Activated T-helper 2 cell treated with anti-CD3 and anti-CD28 coated beads, Interferon-gamma antibody, Interleukin-2, Interleukin-4, amounts not matched to agents 10 μg/mL and 5 μg/mL and 100 μg/mL, durations not matched to agents 14 hours and 24 hours and 36 hours (primary cell): Measurements from ENCODE around the gene CHD1. TPM values are rescaled to one million over a fixed set of nuclear protein-coding genes. Genes with fewer than 3 reads are reported as not detected.
"Not testable (repeated sequence)": the region's sequence is repeated elsewhere in the genome, so short reads cannot be mapped to it uniquely, and the experiment has no call there.

Experiments
- DNase-seq: peaks from one replicate; pipeline ENCODE4 v3.0.0; 2021; ENCODE audit warnings: low spot score
- H3K27ac Mint-ChIP-seq: one replicate; pipeline ENCODE4 v1.8.0; 2021; ENCODE audit warnings: mixed read lengths
- H3K27me3 Mint-ChIP-seq: one replicate; pipeline ENCODE4 v1.8.0; 2021; ENCODE audit warnings: low read depth, mixed read lengths
- H3K36me3 Mint-ChIP-seq: one replicate; pipeline ENCODE4 v1.8.0; 2021; ENCODE audit warnings: low read depth, mixed read lengths
- H3K4me1 Mint-ChIP-seq: one replicate; pipeline ENCODE4 v1.8.0; 2021; ENCODE audit warnings: low read depth, mixed read lengths
- H3K4me3 Mint-ChIP-seq: one replicate; pipeline ENCODE4 v1.8.0; 2021; ENCODE audit warnings: low read depth, mild to moderate bottlenecking, moderate library complexity, mixed read lengths
- H3K9me3 Mint-ChIP-seq: one replicate; pipeline ENCODE4 v1.8.0; 2021; ENCODE audit warnings: mixed read lengths
- intact Hi-C: fragments of 100-400 bp; cut with micrococcal nuclease; formaldehyde crosslinking; loops from one replicate; pipeline ENCODE4 v1.15.1; 2023
- total RNA-seq: library from RNA; stranded (reverse); gene quantifications from 2 replicates; pipeline ENCODE4 v1.2.3, GENCODE V29; 2022

Gene CHD1
- total RNA-seq, 1 donor from 2014 or later = 72.1 TPM

DNA sequence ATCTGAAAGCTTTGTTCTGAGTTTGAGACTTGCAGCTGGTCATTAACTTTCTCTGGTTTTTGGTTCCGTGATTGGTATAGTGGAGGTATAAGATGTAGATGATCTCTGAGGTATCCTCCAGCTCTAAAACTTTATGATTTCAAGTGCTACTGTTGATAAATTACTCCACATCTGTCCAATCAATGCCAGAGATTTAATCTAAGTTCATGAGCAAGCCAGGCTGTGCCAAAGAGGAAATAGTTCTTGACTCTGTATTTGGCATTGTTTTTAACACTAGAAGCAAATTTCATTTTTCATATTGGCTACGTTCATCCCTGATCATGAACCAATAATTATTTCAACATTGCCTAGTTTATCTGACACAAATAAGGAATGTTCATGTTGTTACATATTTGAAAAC lies 28.5 kb upstream of the CHD1 start:
- Mint-ChIP-seq H3K4me1 (no peaks in the 10 kb centered on the region), H3K27me3 (no peaks in the 10 kb centered on the region), H3K4me3 (no peak overlapping the region)

GRCh38 chr5:98955888-98956287 lies 27.1 kb upstream of the CHD1 start:
- H3K9me3 Mint-ChIP-seq, H3K36me3 Mint-ChIP-seq, intact Hi-C loops, DNase-seq, H3K4me3 Mint-ChIP-seq, H3K27ac Mint-ChIP-seq, H3K27me3 Mint-ChIP-seq, H3K4me1 Mint-ChIP-seq: not testable (repeated sequence)

More for the DNA sequence above, 28.5 kb upstream of the CHD1 start:
- no peak for DNase-seq
- Mint-ChIP-seq H3K9me3 (no peaks in the 10 kb centered on the region), H3K36me3 (no peaks in the 10 kb centered on the region), H3K27ac (no peak overlapping the region)
- intact Hi-C loops = no loop called here

- DNase-seq, H3K4me3 Mint-ChIP-seq, H3K27ac Mint-ChIP-seq, H3K4me1 Mint-ChIP-seq, intact Hi-C loops, H3K27me3 Mint-ChIP-seq, H3K9me3 Mint-ChIP-seq, H3K36me3 Mint-ChIP-seq: not testable (repeated sequence)
Observed at GRCh38 chr5:98955471-98955870, 26.7 kb upstream of the CHD1 start.

- Mint-ChIP-seq H3K4me1 (no peaks in the 10 kb centered on the region), H3K4me3 (no peak overlapping the region)
Observed at GRCh38 chr5:98954392-98955028, 25.7 kb upstream of the CHD1 start.

DNA sequence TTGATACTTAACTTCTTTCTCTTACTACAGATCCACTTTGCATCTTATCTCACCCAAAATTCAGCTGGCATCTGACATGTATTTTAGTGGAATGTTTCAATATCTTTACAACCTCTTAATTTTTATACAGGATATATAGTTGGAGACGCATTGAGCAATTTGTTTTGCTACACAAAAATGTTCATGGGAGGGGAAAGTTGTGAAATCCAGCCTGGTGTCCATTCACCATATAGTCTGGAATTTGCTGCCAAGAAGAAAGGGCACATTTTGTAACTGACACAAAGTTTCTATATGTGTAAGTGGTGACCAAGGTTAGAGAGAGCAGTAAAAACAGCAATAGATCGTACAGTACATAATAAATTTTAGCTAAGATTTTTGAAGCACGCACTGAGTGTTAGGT lies 14.0 kb upstream of the CHD1 start:
- H3K27me3 Mint-ChIP-seq = no peaks in the 10 kb centered on the region
- intact Hi-C loops = no loop called here
- H3K4me3 Mint-ChIP-seq = no peak overlapping the region
- no peak for DNase-seq
- no peak overlapping the region for H3K27ac Mint-ChIP-seq
- H3K36me3 Mint-ChIP-seq = no peaks in the 10 kb centered on the region
- peaks cover 6% of the 10 kb centered on the region for H3K4me1 Mint-ChIP-seq
- no peaks in the 10 kb centered on the region for H3K9me3 Mint-ChIP-seq

More at GRCh38 chr5:98954392-98955028, 25.7 kb upstream of the CHD1 start:
- Mint-ChIP-seq H3K9me3 (no peaks in the 10 kb centered on the region), H3K27me3 (no peaks in the 10 kb centered on the region), H3K36me3 (no peaks in the 10 kb centered on the region), H3K27ac (no peak overlapping the region)
- intact Hi-C loops = no loop called here
- no peak for DNase-seq

- intact Hi-C loops = no loop called here
- DNase-seq = no peak
- H3K4me1 Mint-ChIP-seq = peaks cover 6% of the 10 kb centered on the region
- H3K36me3 Mint-ChIP-seq = no peaks in the 10 kb centered on the region
- no peak overlapping the region for H3K4me3 Mint-ChIP-seq
- no peaks in the 10 kb centered on the region for H3K27me3 Mint-ChIP-seq
- no peak overlapping the region for H3K27ac Mint-ChIP-seq
- H3K9me3 Mint-ChIP-seq = no peaks in the 10 kb centered on the region
Observed at GRCh38 chr5:98941131-98941883, 12.5 kb upstream of the CHD1 start.

DNA sequence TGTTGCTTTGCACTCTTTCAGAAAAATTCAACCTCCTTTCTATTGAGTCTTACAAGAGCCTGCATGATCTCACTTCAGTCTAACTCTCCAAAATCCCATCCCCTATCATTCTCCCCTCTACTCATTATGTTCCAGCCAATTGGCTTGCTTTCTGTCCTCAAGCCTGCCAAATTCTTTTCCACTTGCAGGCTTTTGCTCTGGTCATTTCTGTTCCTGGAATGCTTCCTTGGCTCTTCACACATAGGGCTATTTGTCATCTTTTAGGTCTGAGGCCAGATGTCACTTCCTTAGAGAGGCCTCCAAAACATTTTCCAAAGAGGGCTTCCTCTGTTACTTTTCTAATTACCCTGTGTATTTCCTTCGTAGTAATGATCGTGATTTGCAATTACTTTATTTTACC lies 11.8 kb upstream of the CHD1 start:
- Mint-ChIP-seq H3K27me3 (no peaks in the 10 kb centered on the region), H3K4me3 (no peak overlapping the region)

DNA sequence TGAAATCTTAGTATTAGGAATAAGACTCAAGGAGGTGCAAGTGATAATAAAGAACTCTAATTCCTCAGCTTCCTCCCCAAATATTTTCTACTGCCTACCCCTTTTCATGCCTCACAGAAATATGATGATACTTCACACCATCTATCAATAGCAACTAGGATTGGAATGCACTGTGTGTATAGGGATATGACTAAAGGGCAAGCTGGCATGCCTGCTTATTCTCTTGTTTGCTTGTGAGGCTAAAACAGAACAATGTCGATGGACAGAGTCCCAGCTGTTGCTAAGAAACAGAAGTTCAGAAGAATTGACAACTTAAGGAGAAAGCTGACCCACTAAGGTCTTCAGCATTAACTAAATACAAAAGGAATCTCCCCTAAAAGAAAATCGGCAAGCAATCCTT lies 9.7 kb upstream of the CHD1 start:
- Mint-ChIP-seq H3K36me3 (peaks cover 6% of the 10 kb centered on the region), H3K4me1 (peaks cover 15% of the 10 kb centered on the region), H3K9me3 (no peaks in the 10 kb centered on the region), H3K27me3 (no peaks in the 10 kb centered on the region), H3K27ac (no peak overlapping the region), H3K4me3 (no peak overlapping the region)
- intact Hi-C loops = no loop called here
- DNase-seq = no peak

More for the DNA sequence above, 11.8 kb upstream of the CHD1 start:
- intact Hi-C loops = no loop called here
- Mint-ChIP-seq H3K4me1 (peaks cover 6% of the 10 kb centered on the region), H3K27ac (no peak overlapping the region), H3K9me3 (no peaks in the 10 kb centered on the region), H3K36me3 (no peaks in the 10 kb centered on the region)
- no peak for DNase-seq

GRCh38 chr5:98936948-98937715 lies 8.3 kb upstream of the CHD1 start:
- Mint-ChIP-seq H3K4me3 (no peak overlapping the region), H3K9me3 (no peaks in the 10 kb centered on the region), H3K27ac (no peak overlapping the region), H3K27me3 (no peaks in the 10 kb centered on the region), H3K4me1 (peaks cover 24% of the 10 kb centered on the region), H3K36me3 (peaks cover 17% of the 10 kb centered on the region)
- intact Hi-C loops = no loop called here
- DNase-seq = no peak

GRCh38 chr5:98935206-98935605 lies 6.4 kb upstream of the CHD1 start:
- Mint-ChIP-seq H3K4me3 (no peak overlapping the region), H3K27ac (no peak overlapping the region), H3K9me3 (no peaks in the 10 kb centered on the region), H3K27me3 (no peaks in the 10 kb centered on the region), H3K4me1 (peaks cover 33% of the 10 kb centered on the region), H3K36me3 (peaks cover 25% of the 10 kb centered on the region)
- no peak for DNase-seq
- intact Hi-C loops = no loop called here

DNA sequence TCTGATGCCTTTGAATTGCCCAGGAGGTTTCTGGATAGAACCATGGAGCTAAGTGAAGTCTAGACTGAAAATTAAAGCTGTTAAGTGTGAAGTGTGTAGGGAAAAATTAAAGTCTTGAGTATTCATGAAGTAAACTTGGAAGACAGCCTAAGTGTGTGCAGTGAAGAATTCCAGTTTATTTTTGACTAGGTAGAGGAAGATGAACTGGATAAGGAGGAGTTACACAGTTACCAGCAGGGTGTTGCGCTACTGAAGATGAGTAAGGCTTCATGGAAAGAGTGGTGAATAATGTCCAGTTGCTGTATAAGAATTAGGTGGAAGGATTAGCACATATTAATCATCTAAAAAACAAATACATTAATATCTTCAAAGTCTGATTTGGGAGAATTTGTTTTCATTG lies 5.7 kb upstream of the CHD1 start:
- intact Hi-C loops = no loop called here
- no peak for DNase-seq
- Mint-ChIP-seq H3K4me1 (peaks cover 40% of the 10 kb centered on the region), H3K36me3 (peaks cover 32% of the 10 kb centered on the region), H3K4me3 (no peak overlapping the region), H3K27me3 (no peaks in the 10 kb centered on the region), H3K27ac (no peak overlapping the region), H3K9me3 (no peaks in the 10 kb centered on the region)

- Mint-ChIP-seq H3K4me3 (no peak overlapping the region), H3K27me3 (no peaks in the 10 kb centered on the region), H3K36me3 (peaks cover 34% of the 10 kb centered on the region), H3K27ac (peak overlapping the region; percentile 72), H3K9me3 (no peaks in the 10 kb centered on the region), H3K4me1 (peaks cover 40% of the 10 kb centered on the region)
- DNase-seq = no peak
- intact Hi-C loops = no loop called here
Observed at GRCh38 chr5:98933445-98934072, 4.8 kb upstream of the CHD1 start.
